ENCODE measurements around the gene DACH1.

GRCh38 chr13:71589032-71589431, 278.0 kb downstream of the DACH1 start:
- TF ChIP-seq JUN (IDR thresholded peaks at IDR 0.05; ENCODE audit: low read depth, low read length) = no peak
- no peak for TF ChIP-seq CTCF (IDR thresholded peaks at IDR 0.05; ENCODE audit: control extremely low read depth in 1 of 3, insufficient read depth in 1 of 3, low read depth in 1 of 3, low read length in 3 of 3)

Measured in H1 (cell line).